ENCODE data around the gene MYO7B. TPM values are rescaled to one million over a fixed set of nuclear protein-coding genes. Genes with fewer than 3 reads are reported as not detected.
A peak's percentile ranks its signal among the peaks of the same experiment; 100 is the strongest.
"Not testable (repeated sequence)": the region's sequence is repeated elsewhere in the genome, so short reads cannot be mapped to it uniquely, and the experiment has no call there.

Gene MYO7B
- total and polyA plus RNA-seq, 5 experiments from 2014 or later, result 0.21 to 0.58 (median 0.34) TPM; not detected in 1

DNA sequence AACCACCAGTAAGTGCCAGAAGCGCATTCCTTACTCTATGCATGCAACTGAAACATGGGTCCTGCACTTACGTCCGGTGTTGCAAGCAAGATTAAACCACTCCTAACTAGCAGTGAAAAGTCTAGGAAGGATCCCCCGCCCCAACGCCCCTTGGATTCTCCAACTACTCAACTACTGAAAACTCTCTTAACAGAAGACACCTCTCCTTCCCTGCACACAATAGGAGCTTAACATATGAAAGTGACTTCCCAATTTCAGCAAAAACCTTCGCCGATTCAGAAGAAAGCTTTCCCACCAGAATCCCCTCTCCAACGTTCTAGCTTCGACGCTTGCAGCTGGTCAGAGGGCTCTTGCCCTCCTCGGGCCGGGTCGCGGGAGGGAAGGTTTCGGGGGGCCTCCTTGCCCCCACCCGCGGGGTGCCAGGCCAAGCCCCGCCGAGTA lies 9.8 kb upstream of the MYO7B start:
- peak overlapping the region; percentile 97 to 100 (median 99) for H3K27ac Mint-ChIP-seq
- DNase-seq (no peak), ATAC-seq (no peak)
- no peaks in the 10 kb centered on the region for H3K9me3 Mint-ChIP-seq
- no peaks in the 10 kb centered on the region for H3K27me3 Mint-ChIP-seq
- POLR2A ChIA-PET, result interaction anchor here (0.7 to 2.4 kb wide), 4 partner anchors 19 to 566 kb away, joined by 3 to 9 read pairs (median 4); partner anchors contain the start of genes MAP3K2, SAP130 and UGGT1
- H3K4me1 Mint-ChIP-seq, result peaks cover 17 to 57% (median 42%) of the 10 kb centered on the region in 4 donors
- H3K4me3 Mint-ChIP-seq, result peak overlapping the region; percentile 88 to 99 (median 96)
- peaks cover 0 to 31% (median 0%) of the 10 kb centered on the region in 3 donors for H3K36me3 Mint-ChIP-seq

DNA sequence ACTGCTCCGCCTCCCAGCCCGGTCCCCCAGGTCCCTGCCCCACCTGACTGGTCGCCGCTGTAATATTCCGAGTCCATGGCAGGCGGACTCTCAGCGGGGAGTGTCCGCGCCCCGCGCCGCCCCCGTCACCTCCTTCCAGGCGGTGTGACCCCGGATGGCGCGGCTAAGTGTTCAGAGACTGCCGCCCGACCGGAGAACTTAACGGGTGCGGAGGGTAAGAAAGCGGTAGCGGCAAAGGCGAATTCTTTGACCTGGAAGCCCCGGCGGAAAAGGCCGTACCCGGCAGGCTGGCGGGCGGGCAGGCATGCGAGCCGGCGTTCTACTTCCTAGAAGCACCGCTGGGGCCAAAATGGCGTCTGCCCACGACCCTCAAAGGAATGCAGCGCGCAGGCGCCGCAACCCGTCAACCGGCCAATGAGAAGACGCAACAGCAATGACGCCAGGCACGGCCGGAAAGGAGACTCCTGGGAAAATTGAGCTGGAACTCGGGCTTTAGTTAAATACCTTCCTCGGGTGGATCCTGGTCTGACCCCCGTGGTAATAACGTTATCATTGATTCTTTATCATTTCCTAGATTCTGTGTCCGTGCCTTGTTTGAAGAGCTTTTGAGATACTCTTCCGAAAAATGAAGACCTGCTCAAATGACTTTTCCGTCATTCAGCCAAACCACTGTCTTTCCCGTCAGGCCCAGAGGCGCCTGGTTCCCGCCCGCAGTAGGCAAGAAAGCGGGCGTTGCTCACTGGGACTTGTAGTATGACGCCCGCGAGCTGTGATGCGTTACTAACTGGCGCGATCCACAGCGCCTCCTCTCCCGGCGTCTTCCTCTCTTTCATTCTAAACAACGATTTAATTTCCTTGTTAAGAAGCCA lies 9.1 kb upstream of the MYO7B start, which contains the start of gene IWS1:
Gene IWS1 (minus strand): TSS at position 358 of the 869 bp plus-strand sequence. CDS start 281 bp downstream, at position 77.
- peak within 1 kb of the TSS; percentile 97 to 100 (median 99) for H3K27ac Mint-ChIP-seq
- POLR2A ChIA-PET, result interaction anchor here (1.0 to 2.4 kb wide), 5 partner anchors 116 to 565 kb away, joined by 3 to 11 read pairs (median 7); partner anchors contain the start of genes MAP3K2, SAP130, SFT2D3 and UGGT1
- DNase-seq, result peak; percentile 84 to 96 (median 92)
- peak within 1 kb of the TSS; percentile 88 to 99 (median 96) for H3K4me3 Mint-ChIP-seq
- peaks cover 17 to 53% (median 40%) of the 10 kb centered on the region in 4 donors for H3K4me1 Mint-ChIP-seq
- peak; percentile 91 for ATAC-seq
- H3K9me3 Mint-ChIP-seq, result no peaks in the 10 kb centered on the region
- peaks cover 0 to 26% (median 0%) of the 10 kb centered on the region in 3 donors for H3K36me3 Mint-ChIP-seq
- H3K27me3 Mint-ChIP-seq, result no peaks in the 10 kb centered on the region

DNA sequence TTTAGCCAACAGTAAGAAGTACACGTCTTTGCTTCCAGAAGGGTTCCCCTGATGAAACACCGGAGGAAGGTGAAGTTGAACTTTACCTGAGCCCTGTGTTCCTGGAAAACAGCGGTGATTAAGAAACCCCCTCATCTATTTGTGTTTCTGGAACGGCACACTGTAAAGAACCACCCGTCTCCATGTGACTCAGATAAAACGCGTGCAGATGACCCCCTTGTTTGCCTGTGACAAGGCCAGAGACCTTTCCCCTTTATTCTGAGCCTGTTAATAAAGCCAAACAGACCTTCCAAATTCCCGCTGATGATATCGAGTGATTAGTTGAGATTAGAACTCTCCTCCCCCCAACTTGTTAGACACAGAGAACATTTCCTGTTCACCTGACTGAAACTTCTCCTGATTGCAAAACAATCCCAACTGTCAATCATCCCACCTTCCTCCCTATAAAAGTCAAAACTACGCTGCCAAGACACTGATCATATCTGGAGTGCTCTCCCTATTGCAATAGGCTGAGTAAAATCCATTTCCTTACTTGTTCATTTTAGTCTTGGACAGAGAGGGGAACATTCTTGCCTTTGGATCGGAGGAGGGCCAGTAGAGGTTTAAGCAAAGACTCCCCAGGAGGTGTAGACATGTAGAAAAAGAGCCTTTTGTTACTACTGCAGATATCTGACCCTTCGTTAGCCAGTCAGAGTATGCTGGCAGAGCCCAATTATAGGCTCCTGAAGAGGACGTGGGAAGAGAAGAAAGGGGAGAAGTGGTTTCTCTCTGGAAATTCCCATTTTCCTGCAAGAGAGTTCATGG lies 8.3 kb upstream of the MYO7B start:
- Mint-ChIP-seq H3K4me3 (peak overlapping the region; percentile 88 to 99 (median 96)), H3K4me1 (peaks cover 14 to 47% (median 36%) of the 10 kb centered on the region in 4 donors), H3K27me3 (no peaks in the 10 kb centered on the region), H3K9me3 (no peaks in the 10 kb centered on the region), H3K27ac (peak overlapping the region; percentile 97 to 100 (median 99)), H3K36me3 (peaks cover 0 to 17% (median 0%) of the 10 kb centered on the region in 3 donors)
- DNase-seq (no peak), ATAC-seq (peak; percentile 20 to 28)
- POLR2A ChIA-PET, result interaction anchor here (1.0 to 2.4 kb wide), 6 partner anchors 115 to 564 kb away, joined by 3 to 11 read pairs (median 6); partner anchors contain the start of genes MAP3K2, SAP130, SFT2D3 and UGGT1

DNA sequence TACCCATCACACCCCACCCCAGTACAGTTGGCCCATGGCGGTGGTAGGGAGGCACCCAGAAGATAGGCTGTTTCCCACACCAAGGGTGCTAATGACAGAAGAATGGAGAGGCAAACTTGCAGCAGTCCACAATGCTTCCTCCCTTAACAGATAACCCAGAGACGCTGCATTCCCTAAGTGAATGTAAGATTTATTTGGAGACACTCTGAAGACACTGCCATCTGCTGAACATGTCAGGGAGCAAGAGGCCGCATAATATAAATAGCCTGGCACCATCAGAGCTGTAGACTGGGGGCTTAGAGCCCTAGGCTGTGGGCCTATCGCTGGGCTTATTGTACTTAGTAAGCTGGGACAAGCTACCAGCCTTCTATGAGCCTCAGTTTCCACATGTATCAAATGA lies 7.0 kb upstream of the MYO7B start:
- POLR2A ChIA-PET, result interaction anchor here (0.7 to 1.0 kb wide), 2 partner anchors 141 to 173 kb away, joined by 3 read pairs; partner anchors contain the start of genes MAP3K2 and SFT2D3
- peaks cover 0 to 4% (median 0%) of the 10 kb centered on the region in 3 donors for H3K36me3 Mint-ChIP-seq
- peak overlapping the region in 9 of 10 donors; percentile 16 to 99 (median 97) for H3K27ac Mint-ChIP-seq
- H3K27me3 Mint-ChIP-seq, result no peaks in the 10 kb centered on the region
- H3K4me3 Mint-ChIP-seq, result peak overlapping the region in 1 of 10 donors; percentile 6
- no peaks in the 10 kb centered on the region for H3K9me3 Mint-ChIP-seq
- no peak for ATAC-seq
- H3K4me1 Mint-ChIP-seq, result peaks cover 13 to 37% (median 27%) of the 10 kb centered on the region in 4 donors
- no peak for DNase-seq

DNA sequence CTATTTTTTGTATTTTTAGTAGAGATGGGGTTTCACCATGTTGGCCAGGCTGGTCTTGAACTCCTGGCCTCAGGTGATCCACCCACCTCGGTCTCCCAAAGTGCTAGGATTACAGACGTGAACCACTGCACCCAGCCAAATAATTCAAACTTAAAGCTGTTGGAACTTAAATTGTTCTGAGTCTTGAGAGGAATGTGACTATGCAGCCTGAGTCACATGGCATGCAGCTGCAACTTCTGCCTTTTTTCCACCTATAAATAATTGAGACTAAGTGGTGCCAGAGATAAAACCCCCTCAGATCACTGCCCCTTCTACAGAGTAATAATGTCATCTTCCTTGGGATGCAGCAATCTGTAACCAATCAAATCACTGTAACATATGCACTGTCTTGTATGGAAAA lies 6.1 kb upstream of the MYO7B start:
- H3K27me3 Mint-ChIP-seq, DNase-seq, H3K36me3 Mint-ChIP-seq, ATAC-seq, H3K4me3 Mint-ChIP-seq, H3K9me3 Mint-ChIP-seq: not testable (repeated sequence)
- POLR2A ChIA-PET, result interaction anchor here (0.6 kb wide), 1 partner anchor 335 kb away, joined by 3 read pairs; no protein-coding TSS in a partner anchor
- Mint-ChIP-seq H3K27ac (peak overlapping the region in 1 of 10 donors; percentile 7), H3K4me1 (peaks cover 11 to 30% (median 20%) of the 10 kb centered on the region in 4 donors)

DNA sequence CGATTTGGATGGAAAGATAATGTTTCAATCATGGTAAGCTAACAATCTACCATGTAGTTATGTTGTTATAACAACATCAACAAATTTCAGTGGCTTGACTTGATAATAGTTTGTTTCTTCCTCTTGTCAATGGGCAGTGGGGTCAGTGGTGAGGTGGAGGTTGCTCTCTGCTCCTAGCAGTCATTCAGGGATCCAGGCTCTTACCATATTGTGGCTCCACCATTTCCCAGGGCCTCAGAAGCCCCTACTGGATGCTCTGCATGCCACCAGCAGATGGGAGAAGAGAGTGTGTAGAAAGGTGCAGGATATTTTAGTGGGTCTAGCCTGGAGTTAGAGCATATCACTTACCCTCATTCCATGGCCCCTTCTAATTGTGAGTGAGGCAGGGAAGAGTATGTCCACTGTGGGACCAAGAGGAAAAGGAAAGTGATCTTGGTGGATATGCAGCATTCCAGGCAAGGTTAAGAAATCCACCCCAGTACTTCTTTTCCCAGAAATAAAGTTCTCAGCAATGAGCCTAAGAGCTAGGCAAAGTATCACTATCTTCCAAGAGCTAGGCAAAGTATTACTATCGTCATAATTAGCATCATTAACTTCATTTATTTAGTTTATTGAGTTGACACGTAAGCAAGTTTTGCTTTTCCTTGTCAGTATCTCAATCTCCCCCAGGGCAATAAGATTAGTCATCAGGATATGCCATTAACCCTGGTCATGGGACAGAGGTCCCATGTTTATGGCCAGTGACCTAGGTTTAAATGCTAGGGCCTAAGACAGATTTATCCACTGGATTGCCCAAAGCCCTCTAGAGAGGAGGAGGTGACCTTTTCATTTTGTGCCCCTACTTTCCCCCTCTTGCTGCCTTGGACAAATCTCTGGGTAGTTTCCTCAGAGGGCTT lies 5.0 kb upstream of the MYO7B start:
- ATAC-seq (no peak), DNase-seq (no peak)
- POLR2A ChIA-PET, result no interaction called here
- peak overlapping the region in 1 of 10 donors; percentile 39 for H3K27ac Mint-ChIP-seq
- H3K9me3 Mint-ChIP-seq, result no peaks in the 10 kb centered on the region
- no peak overlapping the region for H3K4me3 Mint-ChIP-seq
- no peaks in the 10 kb centered on the region for H3K36me3 Mint-ChIP-seq
- H3K27me3 Mint-ChIP-seq, result peaks cover 0 to 3% (median 0%) of the 10 kb centered on the region in 5 donors
- peaks cover 9 to 19% (median 15%) of the 10 kb centered on the region in 4 donors for H3K4me1 Mint-ChIP-seq

DNA sequence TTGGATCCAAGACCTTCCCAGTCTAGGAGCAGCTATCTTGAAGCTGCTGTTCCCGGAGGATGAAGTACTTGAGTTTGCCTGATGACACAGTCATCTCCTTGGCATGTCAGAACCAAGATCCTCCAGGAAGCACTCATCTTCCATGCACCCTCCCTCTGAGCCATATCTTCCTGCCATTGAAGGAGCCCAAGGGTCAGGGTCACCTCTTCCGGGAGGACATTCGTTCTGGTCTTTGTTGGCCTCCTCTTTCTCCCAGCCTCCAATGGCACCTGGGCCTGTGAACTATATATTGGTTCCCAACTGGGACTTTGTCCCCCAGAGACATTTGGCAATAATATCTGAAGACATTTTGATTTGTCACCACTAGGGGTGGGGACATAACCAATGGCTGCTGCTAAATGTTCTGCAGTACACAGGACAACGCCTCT lies 4.2 kb upstream of the MYO7B start:
- Mint-ChIP-seq H3K4me3 (no peak overlapping the region), H3K9me3 (no peaks in the 10 kb centered on the region), H3K27me3 (peaks cover 0 to 3% (median 0%) of the 10 kb centered on the region in 5 donors), H3K36me3 (no peaks in the 10 kb centered on the region), H3K27ac (no peak overlapping the region), H3K4me1 (peaks cover 6 to 15% (median 12%) of the 10 kb centered on the region in 4 donors)
- POLR2A ChIA-PET, result no interaction called here
- ATAC-seq (no peak), DNase-seq (no peak)

DNA sequence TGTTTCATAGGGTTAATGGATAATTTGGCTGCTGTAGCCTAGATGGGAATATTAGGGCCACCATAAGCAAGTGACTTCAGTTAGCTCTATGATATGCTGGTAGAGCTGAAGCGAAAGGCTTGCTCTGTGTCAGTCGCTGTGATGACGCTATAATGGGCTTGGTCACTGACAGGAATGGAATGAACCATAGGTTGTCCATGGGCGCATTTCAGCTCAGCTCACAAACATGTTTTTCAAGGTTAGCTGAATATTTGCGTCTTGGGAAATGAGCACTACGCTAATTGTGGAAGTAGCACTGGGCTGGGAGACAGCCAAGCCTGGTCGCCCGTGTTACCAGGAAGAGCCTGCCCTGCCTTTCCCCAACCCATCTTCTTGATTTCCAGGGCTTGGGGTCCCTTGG lies 3.2 kb upstream of the MYO7B start:
- POLR2A ChIA-PET, result no interaction called here
- no peak for DNase-seq
- H3K36me3 Mint-ChIP-seq, result no peaks in the 10 kb centered on the region
- H3K4me3 Mint-ChIP-seq, result no peak overlapping the region
- peaks cover 0 to 3% (median 0%) of the 10 kb centered on the region in 5 donors for H3K27me3 Mint-ChIP-seq
- no peak overlapping the region for H3K27ac Mint-ChIP-seq
- ATAC-seq, result no peak
- H3K9me3 Mint-ChIP-seq, result no peaks in the 10 kb centered on the region
- peaks cover 2 to 9% (median 6%) of the 10 kb centered on the region in 4 donors for H3K4me1 Mint-ChIP-seq

DNA sequence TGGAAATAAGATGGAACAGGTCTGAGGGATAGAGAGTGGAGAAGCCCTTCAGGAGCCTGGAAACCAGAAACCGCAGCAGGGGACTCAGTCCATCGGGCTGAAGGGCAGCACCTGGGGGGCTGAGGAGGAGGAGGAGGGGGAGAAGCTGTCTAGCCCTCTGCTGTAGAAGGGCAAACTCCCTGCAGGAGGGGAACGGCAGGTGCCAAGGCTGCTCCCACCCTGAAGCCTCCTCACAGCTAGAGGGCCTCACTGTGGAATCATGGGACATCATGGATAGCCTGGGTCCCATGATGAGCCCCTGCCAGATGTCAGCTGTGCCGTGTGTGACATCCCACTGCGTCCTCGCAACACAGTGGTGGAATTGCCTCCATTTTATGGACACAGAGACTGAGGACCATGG lies 435 bp downstream of the MYO7B start:
- no peak overlapping the region for H3K4me3 Mint-ChIP-seq
- no peaks in the 10 kb centered on the region for H3K4me1 Mint-ChIP-seq
- H3K27ac Mint-ChIP-seq, result no peak overlapping the region
- POLR2A ChIA-PET, result no interaction called here
- no peaks in the 10 kb centered on the region for H3K36me3 Mint-ChIP-seq
- peaks cover 0 to 10% (median 3%) of the 10 kb centered on the region in 5 donors for H3K27me3 Mint-ChIP-seq
- no peak for ATAC-seq
- H3K9me3 Mint-ChIP-seq, result no peaks in the 10 kb centered on the region
- DNase-seq, result no peak

DNA sequence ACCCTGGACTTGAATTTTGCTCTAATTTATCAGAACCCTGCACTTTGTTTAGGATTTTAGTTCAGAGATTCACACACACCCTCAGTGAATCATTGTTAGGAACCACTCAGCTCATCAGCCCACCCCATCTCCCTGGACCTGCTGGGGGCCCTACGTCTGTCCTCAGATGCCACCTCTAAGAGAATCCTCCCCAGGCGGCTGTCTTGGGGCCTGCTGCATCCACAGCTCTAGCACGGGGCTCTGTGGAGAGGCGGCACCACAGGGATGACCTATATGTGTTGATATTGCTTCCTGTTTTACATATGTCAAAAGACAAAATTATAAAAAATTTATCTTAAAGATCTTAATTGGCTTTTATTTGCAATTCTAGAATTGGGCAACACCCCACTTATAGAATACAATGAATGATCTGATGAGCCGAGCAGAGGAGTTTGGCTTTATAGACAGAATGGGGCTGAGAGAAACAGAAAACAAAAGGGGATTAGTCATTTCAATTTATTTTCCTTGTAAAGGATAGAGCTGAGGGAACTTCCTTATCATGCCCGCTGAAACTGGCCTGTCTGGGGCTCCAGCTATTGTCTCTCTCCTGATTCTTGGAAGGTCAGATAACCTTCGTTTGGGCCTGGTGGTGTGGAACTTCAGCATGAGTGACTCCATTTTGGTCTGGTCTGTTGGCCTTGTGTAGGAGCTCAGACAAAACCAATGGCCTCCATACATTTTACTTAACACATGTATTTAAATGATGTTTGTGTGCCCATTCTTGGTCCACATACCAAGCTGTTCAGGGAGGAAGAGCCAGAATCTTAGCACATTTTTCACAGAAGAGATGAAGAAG lies 1.4 kb downstream of the MYO7B start:
- Mint-ChIP-seq H3K9me3 (no peaks in the 10 kb centered on the region), H3K36me3 (no peaks in the 10 kb centered on the region), H3K4me1 (no peaks in the 10 kb centered on the region), H3K4me3 (no peak overlapping the region), H3K27me3 (peaks cover 0 to 10% (median 3%) of the 10 kb centered on the region in 5 donors), H3K27ac (no peak overlapping the region)
- ATAC-seq (no peak), DNase-seq (no peak)
- POLR2A ChIA-PET, result no interaction called here

DNA sequence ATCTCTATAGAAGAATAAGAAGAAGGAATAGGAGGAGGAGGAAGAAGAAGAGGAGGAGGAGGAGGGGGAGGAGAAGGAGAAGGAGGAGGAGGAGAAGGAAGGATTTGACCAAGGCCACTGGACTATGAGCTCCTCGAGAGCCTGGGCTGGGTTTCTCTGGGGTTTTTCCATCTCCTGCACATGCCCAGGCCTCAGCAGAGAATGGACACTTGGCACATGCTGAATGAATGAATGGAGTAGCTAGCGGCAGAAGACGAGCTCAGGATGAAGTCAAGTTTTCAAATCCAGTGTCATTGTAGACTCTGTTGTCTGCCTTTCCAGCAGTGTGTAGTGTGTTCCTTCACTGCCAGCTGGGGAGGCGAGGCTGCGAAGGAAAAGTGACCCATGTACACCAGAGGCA lies 2.2 kb downstream of the MYO7B start:
- no peak for ATAC-seq
- Mint-ChIP-seq H3K4me3 (no peak overlapping the region), H3K4me1 (no peaks in the 10 kb centered on the region), H3K27me3 (peaks cover 0 to 10% (median 3%) of the 10 kb centered on the region in 5 donors), H3K9me3 (no peaks in the 10 kb centered on the region), H3K36me3 (no peaks in the 10 kb centered on the region), H3K27ac (peak overlapping the region in 1 of 10 donors; percentile 49)
- DNase-seq, result no peak
- POLR2A ChIA-PET, result no interaction called here

Data from naive thymus-derived CD8-positive, alpha-beta T cell (primary cell).